B cell (primary cell): ENCODE results near the gene SNAPC4. TPM values are rescaled to one million over a fixed set of nuclear protein-coding genes. Genes with fewer than 3 reads are reported as not detected.

Experiments
- ATAC-seq: fragments of 200-7000 bp; cut with Tn5 transposase; one replicate; pipeline ENCODE4 v1.10.0; 2021; ENCODE audit warnings: low read depth, mild to moderate bottlenecking, moderate number of reproducible peaks, moderate library complexity
- CTCF ChIA-PET: fragments of 350-600 bp; sonication (Branson Sonifier 250); formaldehyde crosslinking; loops from one replicate; lab custom pipeline; 2021; ENCODE audit warnings: antibody characterized with exemption, inconsistent platforms; lab: Charles Lee
- POLR2A ChIA-PET: fragments of 350-600 bp; sonication (Branson Sonifier 250); formaldehyde crosslinking; loops from one replicate; lab custom pipeline; 2021; ENCODE audit warnings: antibody characterized with exemption; lab: Charles Lee
- DNase-seq: peaks from one replicate; pipeline ENCODE4 v3.0.0; 2013
- H2AFZ ChIP-seq: 2 replicates; pipeline ENCODE4 v1.6.1; 2012; ENCODE audit warnings: mild to moderate bottlenecking, low read depth, low read length; ENCODE audit not compliant: insufficient read depth, poor library complexity, severe bottlenecking
- H3K27ac ChIP-seq, 2 donors: 1 replicate in 1 of 2; 2 replicates in 1 of 2; pipeline ENCODE4 v1.5.1; 2012 to 2013; ENCODE audit warnings: low read length in 2 of 2, mild to moderate bottlenecking in 2 of 2, moderate library complexity in 1 of 2
- H3K27me3 ChIP-seq, 4 experiments: fragments of 200-600 bp in 1 of 4; sonication (generic) in 1 of 4; replicated peaks in 1 of 4; 1 replicate in 2 of 4; 2 replicates in 2 of 4; pipeline versions ENCODE4 v1.6.1 to v1.7.0; 2013 to 2016; ENCODE audit warnings: low read length in 3 of 4, mild to moderate bottlenecking in 2 of 4, mixed read lengths in 1 of 4, moderate library complexity in 1 of 4; ENCODE audit not compliant: insufficient read depth in 4 of 4, control insufficient read depth in 3 of 4; ENCODE audit errors: control extremely low read depth in 1 of 4
- H3K36me3 ChIP-seq, 2 experiments: replicated peaks in 1 of 2; 1 replicate in 1 of 2; 2 replicates in 1 of 2; pipeline versions ENCODE4 v1.6.1 to v1.7.1; 2013; ENCODE audit warnings: low read length in 1 of 2; ENCODE audit not compliant: insufficient read depth in 2 of 2, control insufficient read depth in 1 of 2; ENCODE audit errors: control extremely low read depth in 1 of 2, extremely low read depth in 1 of 2
- H3K4me1 ChIP-seq, 2 donors: fragments of 200-600 bp in 1 of 2; sonication (generic) in 1 of 2; 1 replicate in 1 of 2; 2 replicates in 1 of 2; pipeline versions ENCODE4 v1.5.1 to v1.6.1; 2013 to 2017; ENCODE audit warnings: low read length in 2 of 2; ENCODE audit not compliant: control insufficient read depth in 2 of 2, insufficient read depth in 2 of 2
- H3K4me2 ChIP-seq: replicated peaks from 2 replicates; pipeline ENCODE3; 2012; ENCODE audit warnings: mild to moderate bottlenecking, low read depth, low read length; ENCODE audit not compliant: poor library complexity, severe bottlenecking
- H3K4me3 ChIP-seq, 5 experiments: fragments of 200-600 bp in 1 of 5; sonication (generic) in 1 of 5; 1 replicate in 3 of 5; 2 replicates in 2 of 5; pipeline versions ENCODE4 v1.5.1 to v1.7.0; 2011 to 2016; ENCODE audit warnings: low read length in 4 of 5, mild to moderate bottlenecking in 4 of 5, low read depth in 2 of 5, control low read depth in 1 of 5, moderate library complexity in 1 of 5; ENCODE audit not compliant: insufficient read depth in 1 of 5; ENCODE audit errors: control extremely low read depth in 1 of 5, extremely low read depth in 1 of 5
- H3K79me2 ChIP-seq: fragments of 200-600 bp; sonication (generic); one replicate; pipeline ENCODE4 v1.6.0; 2016; ENCODE audit warnings: low read length; ENCODE audit not compliant: control insufficient read depth, insufficient read depth
- H3K9ac ChIP-seq: fragments of 200-600 bp; sonication (generic); 2 replicates; pipeline ENCODE4 v1.6.1; 2017; ENCODE audit warnings: mild to moderate bottlenecking, low read length, moderate library complexity
- H3K9me3 ChIP-seq, 3 donors: one replicate each; pipeline versions ENCODE4 v1.6.1 to v1.7.1; 2013; ENCODE audit warnings: low read length in 2 of 3; ENCODE audit not compliant: control insufficient read depth in 2 of 3, insufficient read depth in 1 of 3; ENCODE audit errors: control extremely low read depth in 1 of 3
- H4K20me1 ChIP-seq: 2 replicates; pipeline ENCODE4 v1.6.0; 2012; ENCODE audit warnings: mild to moderate bottlenecking, low read length; ENCODE audit not compliant: insufficient read depth, control insufficient read depth, poor library complexity, severe bottlenecking
- H3K27ac Mint-ChIP-seq: one replicate; pipeline ENCODE4 v1.8.0; 2021; ENCODE audit warnings: mixed read lengths
- H3K27me3 Mint-ChIP-seq: one replicate; pipeline ENCODE4 v1.8.0; 2021; ENCODE audit warnings: mixed read lengths
- H3K4me1 Mint-ChIP-seq: one replicate; pipeline ENCODE4 v1.8.0; 2021; ENCODE audit warnings: mixed read lengths
- H3K4me3 Mint-ChIP-seq: one replicate; pipeline ENCODE4 v1.8.0; 2021; ENCODE audit warnings: mixed read lengths
- H3K9me3 Mint-ChIP-seq: one replicate; pipeline ENCODE4 v1.8.0; 2022; ENCODE audit warnings: mixed read lengths; ENCODE audit not compliant: insufficient read depth
- CTCF ChIP-seq: fragments of 200-600 bp; IDR thresholded peaks from one replicate; pipeline ENCODE4 v1.8.0; 2022; ENCODE audit warnings: antibody characterized with exemption, mild to moderate bottlenecking
- EZH2 ChIP-seq: IDR thresholded peaks from 2 replicates; pipeline ENCODE4 v1.6.1; 2012; ENCODE audit warnings: borderline replicate concordance, low read depth, mild to moderate bottlenecking, moderate library complexity, low read length; ENCODE audit not compliant: insufficient read depth, poor library complexity, severe bottlenecking
- WGBS: methylation state at CpG from one replicate; pipeline ENCODE4 v1.1.5; 2013; ENCODE audit warnings: missing lambda C conversion rate; ENCODE audit not compliant: insufficient coverage; 5-methylcytosine and 5-hydroxymethylcytosine counted together
- intact Hi-C: fragments of 100-400 bp; cut with micrococcal nuclease; formaldehyde crosslinking; loops from one replicate; pipeline ENCODE4 v1.10.0; 2022
- polyA plus RNA-seq: library from polyadenylated mRNA; depleted of rRNA; stranded (reverse); fragments of >200 nt; gene quantifications from 2 replicates; pipeline ENCODE4 v1.2.3, GENCODE V29; 2012
- total RNA-seq, 2 donors: library from RNA; stranded (reverse); fragments of 120-200 nt in 1 of 2; gene quantifications; 1 replicate in 1 of 2; 2 replicates in 1 of 2; pipeline versions ENCODE4 v1.2.3 to v1.2.4, GENCODE V29; 2013 to 2022

The SNAPC4 gene
- total and polyA plus RNA-seq, 2 donors (not counting 1 experiment from before 2014, with no cell fraction given), result 13.1 to 15.6 TPM

GRCh38 chr9:136372561-136373299, 27.2 kb downstream of the SNAPC4 start:
- Histone ChIP-seq H3K4me2 (peak overlapping the region; percentile 63), H3K4me3 (no peak overlapping the region), H4K20me1 (no peaks in the 10 kb centered on the region), H3K27ac (no peak overlapping the region), H3K36me3 (no peaks in the 10 kb centered on the region), H3K27me3 (peaks cover 0 to 6% (median 0%) of the 10 kb centered on the region in 4 experiments), H3K4me1 (peaks cover 14 to 17% of the 10 kb centered on the region in 2 donors), H3K9ac (no peak overlapping the region), H2AFZ (peak overlapping the region; percentile 28), H3K79me2 (no peaks in the 10 kb centered on the region), H3K9me3 (no peaks in the 10 kb centered on the region)
- ATAC-seq (peak; percentile 50), DNase-seq (peak; percentile 46)
- CTCF ChIA-PET, result no interaction called here
- Mint-ChIP-seq H3K4me1 (peaks cover 8% of the 10 kb centered on the region), H3K4me3 (no peak overlapping the region), H3K27me3 (no peaks in the 10 kb centered on the region), H3K27ac (no peak overlapping the region), H3K9me3 (no peaks in the 10 kb centered on the region)
- intact Hi-C loops, result no loop called here
- POLR2A ChIA-PET, result no interaction called here
- no peak for TF ChIP-seq EZH2
- TF ChIP-seq CTCF, result no peak
- WGBS, result 10% methylated on average over 20 of the region's 21 CpGs

GRCh38 chr9:136372006-136372405, 28.0 kb downstream of the SNAPC4 start:
- Histone ChIP-seq H3K4me3 (no peak overlapping the region), H3K9ac (no peak overlapping the region), H2AFZ (no peak overlapping the region), H3K9me3 (no peaks in the 10 kb centered on the region), H3K27me3 (peaks cover 0 to 6% (median 0%) of the 10 kb centered on the region in 4 experiments), H3K4me1 (peaks cover 14 to 17% of the 10 kb centered on the region in 2 donors), H4K20me1 (no peaks in the 10 kb centered on the region), H3K79me2 (no peaks in the 10 kb centered on the region), H3K27ac (no peak overlapping the region), H3K4me2 (peak overlapping the region; percentile 63), H3K36me3 (no peaks in the 10 kb centered on the region)
- no peak overlapping the region for H3K27ac Mint-ChIP-seq
- DNase-seq, result no peak
- peaks cover 8% of the 10 kb centered on the region for H3K4me1 Mint-ChIP-seq
- TF ChIP-seq EZH2, result no peak
- no peak for TF ChIP-seq CTCF
- H3K4me3 Mint-ChIP-seq, result no peak overlapping the region
- no peaks in the 10 kb centered on the region for H3K27me3 Mint-ChIP-seq
- WGBS, result 93% methylated on average over 18 of the region's 21 CpGs
- POLR2A ChIA-PET, result no interaction called here
- no peaks in the 10 kb centered on the region for H3K9me3 Mint-ChIP-seq
- CTCF ChIA-PET, result no interaction called here
- intact Hi-C loops, result no loop called here
- ATAC-seq, result no peak
